AG08395 (cell line): Measurements from ENCODE around the gene ENO2.

Source experiments
- DNase-seq: peaks from one replicate; pipeline ENCODE4 v3.0.0; 2012; ENCODE audit warnings: mixed read lengths, low spot score

ENO2 gene

DNA sequence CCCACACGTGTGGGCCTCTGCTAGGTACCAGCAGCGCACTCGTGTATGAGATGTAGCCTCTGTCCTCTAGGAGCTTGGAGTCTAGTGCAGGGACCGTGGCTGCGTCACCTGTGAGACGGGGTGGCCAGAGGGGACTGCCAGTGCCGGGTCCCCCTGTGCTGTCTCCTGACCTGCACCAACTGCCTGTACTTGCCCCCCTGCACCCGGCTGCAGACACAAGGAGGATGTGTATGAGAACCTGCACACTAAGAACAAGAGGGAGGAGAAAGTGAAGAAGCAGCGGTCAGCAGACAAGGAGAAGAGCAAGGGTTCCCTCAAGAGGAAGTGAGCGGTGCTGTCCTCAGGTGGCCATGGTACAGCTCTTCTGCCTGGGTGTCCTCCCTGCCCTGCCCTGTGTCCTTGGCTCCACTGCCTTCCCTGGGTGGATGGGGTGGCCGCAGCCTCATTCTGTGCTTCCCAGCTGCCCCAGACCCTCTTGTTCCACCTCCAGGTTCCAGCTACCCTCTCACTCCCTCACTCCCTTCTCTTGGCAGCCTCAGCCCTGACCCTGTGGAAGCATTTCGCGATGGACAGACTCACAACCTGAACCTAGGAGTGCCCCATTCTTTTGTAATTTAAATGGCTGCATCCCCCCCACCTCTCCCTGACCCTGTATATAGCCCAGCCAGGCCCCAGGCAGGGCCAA, 46.4 kb downstream of the ENO2 start:
- DNase-seq = peak; percentile 17

- DNase-seq = peak; percentile 68
Measured at GRCh38 chr12:6961278-6961694, 46.9 kb downstream of the ENO2 start.

DNA sequence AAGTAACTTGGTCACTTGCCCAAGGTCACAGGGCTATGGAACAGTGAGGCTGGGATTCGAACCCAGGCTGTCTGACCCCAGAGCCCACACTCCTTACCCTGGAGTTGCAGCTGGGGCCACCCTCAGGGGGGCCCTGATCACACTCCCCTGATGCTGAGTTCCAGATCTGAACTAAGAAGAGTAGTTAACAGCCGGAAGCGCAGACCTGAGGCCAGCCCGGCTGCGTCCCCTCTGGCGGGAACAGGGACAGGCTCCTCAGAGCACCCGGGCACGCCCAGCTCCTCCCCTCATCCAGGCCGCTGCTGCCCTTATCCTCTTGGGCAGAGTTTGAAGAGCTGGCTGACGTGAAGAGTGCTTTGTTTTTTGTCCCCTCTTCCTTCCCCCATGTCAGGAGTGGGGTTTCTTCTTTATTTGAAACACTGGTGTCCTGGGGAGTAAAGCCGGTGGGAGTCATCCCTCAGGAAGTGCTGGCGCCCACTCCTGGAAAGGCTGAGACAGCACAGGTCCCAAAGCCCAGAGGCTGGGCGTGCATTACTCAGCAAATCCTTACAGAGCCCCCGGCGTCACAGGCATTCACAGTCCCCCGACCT, 47.4 kb downstream of the ENO2 start:
- peak; percentile 74 for DNase-seq

- no peak for DNase-seq
Measured at GRCh38 chr12:6962285-6963015, 48.1 kb downstream of the ENO2 start.

GRCh38 chr12:6963016-6963731, 48.8 kb downstream of the ENO2 start:
- no peak for DNase-seq

- DNase-seq = no peak
Measured at GRCh38 chr12:6963791-6964413, 49.5 kb downstream of the ENO2 start.

GRCh38 chr12:6964605-6965025, 50.2 kb downstream of the ENO2 start:
- DNase-seq = no peak

GRCh38 chr12:6965026-6965661, 50.8 kb downstream of the ENO2 start:
- peak; percentile 89 for DNase-seq

- DNase-seq = no peak
Measured at GRCh38 chr12:6965714-6966113, 51.3 kb downstream of the ENO2 start.

GRCh38 chr12:6966351-6966750, 52.0 kb downstream of the ENO2 start:
- no peak for DNase-seq

GRCh38 chr12:6967651-6968100, 53.3 kb downstream of the ENO2 start:
- DNase-seq = no peak

- no peak for DNase-seq
Measured at GRCh38 chr12:6968426-6968825, 54.0 kb downstream of the ENO2 start.

DNA sequence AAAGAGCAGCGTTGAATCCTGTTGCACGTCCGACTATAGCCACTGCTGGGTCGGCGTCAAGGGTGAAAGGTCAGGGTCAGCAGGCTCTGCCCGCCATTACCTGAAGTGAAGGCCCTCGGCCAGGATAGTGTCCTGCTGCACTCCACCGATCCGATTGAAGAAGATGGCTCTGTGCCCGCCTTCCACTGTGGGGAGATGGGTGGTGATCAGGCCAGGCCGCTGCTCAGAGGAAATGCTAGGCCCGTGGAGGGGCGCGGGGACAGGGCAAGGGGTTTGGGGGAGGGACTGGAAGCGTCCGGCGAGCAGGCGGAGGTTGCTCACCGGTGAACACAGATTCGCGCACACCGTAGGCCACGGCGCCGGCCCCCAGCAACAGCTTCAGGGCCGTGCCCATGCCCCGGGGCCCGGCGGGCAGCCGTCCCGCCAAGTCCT, 55.7 kb downstream of the ENO2 start:
- DNase-seq = no peak
